NCI-H524 (cell line): ENCODE data around the gene PHAX.
A peak's percentile ranks its signal among the peaks of the same experiment; 100 is the strongest.
"Not testable (repeated sequence)": the region's sequence is repeated elsewhere in the genome, so short reads cannot be mapped to it uniquely, and the experiment has no call there.

Source experiments
- DNase-seq, 2 experiments: peaks; one replicate each; lab custom pipeline; 2025; lab: John Stamatoyannopoulos, UW

Gene PHAX

DNA sequence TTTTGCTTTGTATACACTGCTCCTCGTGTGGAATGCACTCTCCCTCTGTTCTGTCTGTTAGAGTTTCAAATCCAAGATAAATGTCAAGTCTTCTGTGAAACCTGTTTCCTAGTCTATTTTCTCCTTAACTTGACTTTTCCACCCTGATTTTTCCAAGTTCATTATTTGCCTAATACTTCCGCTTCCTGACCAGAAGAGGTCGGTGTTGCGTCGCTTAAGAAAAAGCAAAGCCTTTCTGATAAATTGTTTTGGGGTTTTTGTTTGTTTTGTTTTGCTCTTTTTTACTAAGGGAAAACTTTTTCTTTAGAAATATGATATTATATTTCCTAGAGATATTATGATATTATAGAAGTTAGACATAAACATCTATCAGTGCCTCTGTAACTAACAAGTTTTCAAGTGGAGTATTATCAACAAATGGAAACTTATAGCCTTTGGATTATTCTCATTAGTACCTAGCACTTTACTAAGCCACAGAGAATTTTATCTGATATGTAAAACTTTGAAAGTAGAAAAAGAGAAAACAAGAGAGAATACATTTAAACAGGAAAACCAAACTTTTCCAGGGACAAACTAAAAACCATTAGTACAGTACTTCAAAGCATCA is 55.8 kb downstream of the PHAX start:
- DNase-seq: peak in 1 of 2 experiments; percentile 15

DNA sequence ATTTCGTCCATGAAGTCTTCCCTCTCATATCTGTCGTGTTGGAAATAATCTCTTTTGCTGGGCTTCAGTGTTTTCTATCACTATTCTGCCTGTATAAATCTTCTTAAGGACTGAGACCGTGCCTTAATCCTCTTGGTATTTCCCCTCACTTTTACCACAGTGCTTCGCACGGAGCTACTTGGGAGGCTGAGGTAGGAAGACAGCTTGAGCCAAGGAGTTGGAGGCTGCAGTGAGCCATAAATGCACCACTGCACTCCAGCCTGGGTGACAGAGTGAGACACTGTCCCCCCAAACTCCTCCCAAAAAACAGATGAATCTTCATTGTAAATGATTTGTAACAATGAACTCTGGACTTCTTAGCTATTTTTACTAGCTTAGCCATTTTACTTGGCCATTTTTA is 57.8 kb downstream of the PHAX start:
- no peak for DNase-seq

DNA sequence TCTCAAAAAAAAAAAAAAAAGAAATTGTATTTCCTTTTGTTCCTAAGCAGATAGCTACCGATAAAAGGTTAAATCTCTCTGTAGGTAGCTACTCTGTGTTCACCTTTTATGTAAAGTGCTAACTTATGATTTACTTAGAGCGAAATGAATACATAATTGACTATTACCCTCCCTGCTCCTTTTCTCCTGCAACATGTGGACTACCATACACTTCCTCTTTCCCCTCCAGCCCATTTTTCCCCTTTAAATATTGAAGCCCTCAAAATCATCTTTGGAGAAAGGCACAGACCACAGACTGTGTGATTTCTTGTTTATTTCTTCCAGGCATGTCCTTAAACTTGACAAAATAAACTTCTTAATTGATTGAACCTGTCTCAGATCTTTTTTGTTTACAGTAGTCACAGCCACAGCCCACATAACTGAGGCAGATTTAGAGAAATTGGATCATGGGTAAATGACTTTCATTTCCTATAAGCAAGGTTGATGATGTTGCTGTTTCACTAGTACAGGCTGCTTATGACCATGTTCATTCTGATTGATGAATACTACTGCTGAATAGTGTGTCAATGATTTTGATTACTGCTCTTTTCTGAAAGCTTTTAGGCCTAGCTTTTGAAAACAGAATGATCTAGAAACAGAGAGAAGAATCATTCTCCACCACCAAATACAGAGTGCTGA is 59.2 kb downstream of the PHAX start:
- DNase-seq: no peak

- no peak for DNase-seq
Measured at GRCh38 chr5:126664586-126664985, 63.8 kb downstream of the PHAX start.

DNA sequence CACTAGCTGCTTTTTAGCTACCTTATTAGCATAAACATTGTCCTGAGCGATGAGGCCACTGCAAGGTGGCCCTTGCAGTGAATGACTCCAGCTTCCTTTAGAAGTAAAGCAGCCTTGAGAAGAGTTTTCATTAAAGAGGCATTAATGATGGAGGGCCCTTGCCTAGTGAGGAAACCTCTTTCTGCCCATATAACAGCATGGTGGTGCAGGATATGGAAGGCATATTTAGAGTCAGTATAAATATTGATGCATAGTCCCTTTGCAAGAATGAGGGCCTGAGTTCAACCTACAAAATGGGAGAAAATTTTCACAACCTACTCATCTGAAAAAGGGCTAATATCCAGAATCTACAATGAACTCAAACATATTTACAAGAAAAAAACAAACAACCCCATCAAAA is 69.4 kb downstream of the PHAX start:
- not testable (repeated sequence) for DNase-seq

- DNase-seq: not testable (repeated sequence)
Measured at GRCh38 chr5:126671681-126672080, 70.9 kb downstream of the PHAX start.

DNA sequence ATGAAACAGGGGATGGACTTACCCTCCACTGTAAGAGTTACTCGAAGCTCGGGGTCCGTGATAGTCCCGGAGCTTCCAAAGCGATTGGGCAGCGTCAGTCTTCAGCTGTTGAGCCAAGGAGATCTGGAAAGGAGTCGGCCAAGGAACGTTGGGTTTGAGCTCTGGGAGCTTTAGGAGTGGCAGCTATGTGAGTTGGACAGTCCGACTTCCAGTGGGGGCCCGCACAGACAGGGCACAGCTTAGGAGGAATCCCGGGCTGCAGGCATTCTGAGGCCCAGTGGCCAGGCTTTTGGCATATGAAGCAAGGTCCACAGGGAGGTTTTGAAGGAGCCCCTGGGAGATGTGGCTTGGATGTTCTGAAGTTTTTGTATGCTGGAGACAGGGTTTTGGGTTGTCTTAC is 72.7 kb downstream of the PHAX start:
- no peak for DNase-seq

- no peak for DNase-seq
Measured at GRCh38 chr5:126674145-126674544, 73.4 kb downstream of the PHAX start.

GRCh38 chr5:126675338-126675737 is 74.6 kb downstream of the PHAX start:
- DNase-seq: no peak

DNA sequence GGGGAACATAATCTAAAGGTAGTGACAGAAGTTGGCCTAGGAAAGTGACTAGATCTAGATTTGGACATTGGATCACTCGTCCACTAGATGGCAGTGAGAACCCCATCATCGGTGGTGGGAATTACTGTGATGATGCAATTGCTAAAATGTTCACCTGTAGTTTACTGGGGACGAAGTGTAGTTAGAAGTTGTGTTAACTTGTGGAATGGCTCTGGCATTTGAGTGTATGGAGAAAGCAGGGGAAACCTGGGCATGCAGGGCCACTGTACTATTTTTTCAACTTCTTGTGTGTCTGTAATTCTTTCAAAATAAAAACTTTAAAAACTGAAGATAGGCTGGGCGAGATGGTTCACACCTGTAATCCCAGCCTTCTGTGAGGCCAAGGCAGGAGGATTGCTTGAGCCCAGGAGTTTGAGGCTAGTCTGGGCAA is 75.5 kb downstream of the PHAX start:
- DNase-seq: peak; percentile 28 to 59
